RWPE1 (cell line): ENCODE data around the gene PHB1.
A peak's percentile ranks its signal among the peaks of the same experiment; 100 is the strongest.

Experiments
- CTCF ChIA-PET: fragments of 350-600 bp; sonication (Branson Sonifier 250); formaldehyde crosslinking; extraction: SDS; loops from one replicate; lab custom pipeline; 2021; lab: Yijun Ruan, JAX
- POLR2A ChIA-PET: fragments of 400-600 bp; formaldehyde crosslinking; extraction: SDS; loops from one replicate; lab custom pipeline; 2020; ENCODE audit warnings: antibody characterized with exemption; ENCODE audit not compliant: low non-redundant PET; lab: Yijun Ruan, JAX
- DNase-seq: peaks from one replicate; pipeline ENCODE4 v3.0.0; 2012; ENCODE audit warnings: low spot score
- H3K27ac ChIP-seq: fragments of 450-650 bp; 2 replicates; pipeline ENCODE4 v1.5.1; 2017
- CTCF ChIP-seq: fragments of 450-650 bp; conservative IDR thresholded peaks from 2 replicates; pipeline ENCODE4 v1.5.1; 2017; ENCODE audit warnings: low read depth, mild to moderate bottlenecking

Gene PHB1

DNA sequence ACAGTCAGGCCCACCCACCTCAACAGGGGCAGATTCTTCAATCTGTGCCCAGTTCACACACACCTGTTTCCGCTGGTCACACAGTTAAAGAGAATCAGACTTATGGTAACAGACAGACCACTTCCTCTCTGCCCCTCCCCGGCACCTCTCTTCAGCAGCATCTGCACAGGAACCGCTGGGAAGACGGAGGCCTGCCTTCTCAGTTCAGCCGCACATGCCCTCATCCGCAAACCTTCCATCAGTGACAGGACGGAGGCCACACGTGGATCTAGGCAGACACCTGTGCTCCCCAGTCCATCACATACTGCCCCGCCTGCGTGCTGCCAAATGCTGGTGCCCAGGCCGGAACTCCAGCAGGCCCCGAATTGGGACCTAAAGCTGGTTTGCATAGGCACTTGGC lies 10.3 kb downstream of the PHB1 start:
- CTCF ChIA-PET: no interaction called here
- POLR2A ChIA-PET: no interaction called here
- no peak for TF ChIP-seq CTCF
- no peak for DNase-seq
- no peak overlapping the region for H3K27ac ChIP-seq

DNA sequence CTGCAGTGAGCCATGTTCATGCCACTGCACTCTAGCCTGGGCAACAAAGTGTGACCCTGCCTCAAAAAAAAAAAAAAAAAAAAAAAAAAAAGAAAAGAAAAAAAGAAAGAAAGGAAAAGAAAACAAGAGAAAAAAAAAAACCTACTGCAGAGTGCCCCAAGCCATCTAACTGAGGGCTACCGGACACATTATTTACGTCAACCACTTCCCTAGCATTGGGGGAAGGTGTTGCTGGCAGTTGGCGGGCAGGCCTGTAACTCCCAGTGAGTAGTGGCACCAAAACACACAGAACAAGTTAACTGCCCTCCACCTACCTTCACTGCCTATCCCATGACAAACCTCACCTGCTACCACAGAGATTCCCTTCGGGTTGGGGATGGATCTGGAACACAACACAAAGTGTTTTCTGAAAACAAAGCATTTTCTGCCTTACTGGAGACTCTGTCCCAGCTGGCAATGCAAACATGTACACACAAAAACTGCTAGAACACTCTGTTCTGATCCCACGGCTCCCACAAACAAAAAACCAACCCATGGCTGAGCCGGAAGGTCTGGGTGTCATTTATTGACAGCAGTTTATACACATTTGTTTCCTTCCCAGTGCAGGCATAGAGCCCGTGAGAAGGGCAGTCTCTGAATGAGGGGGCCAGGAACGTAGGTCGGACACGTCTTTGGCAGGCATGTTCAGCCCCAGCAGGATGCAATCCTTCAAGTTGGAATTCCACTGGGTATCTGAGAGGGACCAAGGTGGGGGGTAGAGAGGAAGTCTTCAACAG lies 11.0 kb downstream of the PHB1 start:
- H3K27ac ChIP-seq: no peak overlapping the region
- TF ChIP-seq CTCF: no peak
- ChIA-PET POLR2A (no interaction called here), CTCF (no interaction called here)
- DNase-seq: no peak

DNA sequence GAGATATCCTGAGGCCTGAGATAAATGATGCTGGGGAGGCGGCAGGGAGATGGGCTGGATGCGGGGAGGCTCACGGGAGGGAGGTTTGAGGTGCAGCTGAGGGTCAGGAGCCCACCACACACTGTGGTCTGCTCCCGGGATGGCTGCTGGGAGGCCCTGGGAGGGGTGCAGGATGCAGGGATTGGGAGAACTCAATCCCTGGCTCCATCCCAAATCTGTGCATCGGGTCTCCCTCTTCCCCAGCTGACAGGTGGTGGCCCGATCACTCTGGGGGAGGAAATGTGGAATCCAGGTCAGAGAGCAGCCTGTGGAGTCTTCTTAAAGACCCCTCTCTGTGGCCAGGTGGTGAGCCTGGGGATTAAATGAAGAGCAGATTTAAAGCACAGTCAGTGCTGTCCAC lies 12.0 kb downstream of the PHB1 start:
- POLR2A ChIA-PET: no interaction called here
- no peak for TF ChIP-seq CTCF
- CTCF ChIA-PET: no interaction called here
- DNase-seq: no peak
- 0 out of 2 replicates have a peak overlapping the region, but pooled peaks have one; percentile 1 for H3K27ac ChIP-seq

- no peak for DNase-seq
- no peak for TF ChIP-seq CTCF
- CTCF ChIA-PET: interaction anchor here (1.0 kb wide), 1 partner anchor 154 kb away, joined by 3 read pairs; no protein-coding TSS in a partner anchor
- peak overlapping the region; percentile 6; the same call in 1 of the 2 replicates for H3K27ac ChIP-seq
- POLR2A ChIA-PET: no interaction called here
Observed at GRCh38 chr17:49401971-49402611, 12.6 kb downstream of the PHB1 start.

DNA sequence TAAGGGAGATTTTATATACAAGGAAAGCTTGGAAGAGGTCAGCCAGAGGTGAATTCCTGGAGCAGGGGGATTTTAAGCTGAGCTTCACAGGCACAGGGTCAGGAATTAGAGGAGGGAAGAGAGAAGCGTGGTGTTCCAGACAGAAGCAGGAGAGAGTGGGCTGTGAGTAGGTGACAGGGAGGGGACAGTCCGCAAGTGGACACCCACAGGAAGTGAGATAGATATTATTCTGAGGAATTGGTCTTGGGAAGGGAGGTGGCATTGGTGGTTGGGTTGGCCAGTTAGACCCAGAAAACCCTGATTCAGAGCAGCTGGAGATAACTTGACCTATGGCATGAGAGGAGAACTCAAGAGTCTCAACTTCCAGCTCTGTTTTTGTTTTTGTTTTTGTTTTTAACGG lies 14.7 kb downstream of the PHB1 start:
- H3K27ac ChIP-seq: no peak overlapping the region
- TF ChIP-seq CTCF: no peak
- DNase-seq: no peak
- ChIA-PET POLR2A (no interaction called here), CTCF (interaction anchor here (0.8 to 1.3 kb wide), 2 partner anchors 16 to 157 kb away, joined by 3 to 4 read pairs; no protein-coding TSS in a partner anchor)

DNA sequence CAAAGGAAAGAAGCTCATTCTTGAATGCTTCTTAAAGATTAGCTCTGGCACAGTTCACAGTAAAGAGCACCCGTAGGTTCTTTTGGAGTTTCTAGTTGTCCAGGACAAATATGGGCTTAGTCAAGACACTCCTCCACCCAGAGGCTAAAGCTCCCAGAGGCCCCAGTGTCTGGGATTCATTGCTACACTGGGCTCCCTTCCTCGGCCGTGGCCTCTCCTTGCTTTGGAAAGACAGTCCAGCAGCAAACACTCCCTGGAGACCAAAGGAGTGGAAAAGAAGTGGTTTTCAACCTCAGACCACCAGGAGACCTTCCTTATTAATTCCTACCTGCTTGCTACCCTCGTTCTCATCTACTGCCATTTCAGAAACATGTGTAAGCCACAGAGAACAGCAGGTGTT lies 17.1 kb downstream of the PHB1 start:
- ChIA-PET POLR2A (no interaction called here), CTCF (interaction anchor here (0.9 kb wide), 1 partner anchor 83 kb away, joined by 3 read pairs; no protein-coding TSS in a partner anchor)
- no peak for DNase-seq
- no peak for TF ChIP-seq CTCF
- H3K27ac ChIP-seq: no peak overlapping the region
